ENCODE results near the gene RTN4R. TPM values are rescaled to one million over a fixed set of nuclear protein-coding genes. Genes with fewer than 3 reads are reported as not detected.

RTN4R gene
- polyA plus RNA-seq, 2 donors: 1.9 to 2.5 TPM

GRCh38 chr22:20242393-20243175 is 25.5 kb downstream of the RTN4R start:
- Histone ChIP-seq H3K36me3 (ENCODE audit: control insufficient read depth in 2 of 2, insufficient read depth in 2 of 2, low read length in 1 of 2) (no peaks in the 10 kb centered on the region), H3K4me1 (ENCODE audit: control insufficient read depth in 2 of 2, insufficient read depth in 2 of 2, low read length in 1 of 2) (peaks cover 10 to 29% of the 10 kb centered on the region in 2 donors), H3K4me3 (ENCODE audit: low read depth in 1 of 2, low read length in 2 of 2) (no peak overlapping the region), H3K27me3 (ENCODE audit: control insufficient read depth in 1 of 2, insufficient read depth in 2 of 2, low read length in 2 of 2) (no peaks in the 10 kb centered on the region), H3K27ac (ENCODE audit: low read depth in 2 of 2, low read length in 1 of 2) (no peak overlapping the region), H3K9me3 (ENCODE audit: control insufficient read depth in 2 of 2, insufficient read depth in 1 of 2, low read depth in 1 of 2, low read length in 1 of 2) (no peaks in the 10 kb centered on the region)
- 85 to 87% methylated on average over 42 of the region's 42 CpGs for WGBS, 2 donors

- H3K27me3 ChIP-seq (ENCODE audit: control insufficient read depth in 1 of 2, insufficient read depth in 2 of 2, low read length in 2 of 2): no peaks in the 10 kb centered on the region
- H3K4me1 ChIP-seq (ENCODE audit: control insufficient read depth in 2 of 2, insufficient read depth in 2 of 2, low read length in 1 of 2): peaks cover 10 to 29% of the 10 kb centered on the region in 2 donors
- no peaks in the 10 kb centered on the region for H3K36me3 ChIP-seq (ENCODE audit: control insufficient read depth in 2 of 2, insufficient read depth in 2 of 2, low read length in 1 of 2)
- 76 to 79% methylated on average over 51 of the region's 51 CpGs for WGBS, 2 donors
- no peak overlapping the region for H3K4me3 ChIP-seq (ENCODE audit: low read depth in 1 of 2, low read length in 2 of 2)
- H3K27ac ChIP-seq (ENCODE audit: low read depth in 2 of 2, low read length in 1 of 2): no peak overlapping the region
- no peaks in the 10 kb centered on the region for H3K9me3 ChIP-seq (ENCODE audit: control insufficient read depth in 2 of 2, insufficient read depth in 1 of 2, low read depth in 1 of 2, low read length in 1 of 2)
Observed at GRCh38 chr22:20241579-20242392, 26.3 kb downstream of the RTN4R start.

GRCh38 chr22:20240900-20241299 is 27.2 kb downstream of the RTN4R start:
- H3K4me1 ChIP-seq (ENCODE audit: control insufficient read depth in 2 of 2, insufficient read depth in 2 of 2, low read length in 1 of 2): peaks cover 10 to 29% of the 10 kb centered on the region in 2 donors
- no peaks in the 10 kb centered on the region for H3K36me3 ChIP-seq (ENCODE audit: control insufficient read depth in 2 of 2, insufficient read depth in 2 of 2, low read length in 1 of 2)
- H3K4me3 ChIP-seq (ENCODE audit: low read depth in 1 of 2, low read length in 2 of 2): no peak overlapping the region
- no peak overlapping the region for H3K27ac ChIP-seq (ENCODE audit: low read depth in 2 of 2, low read length in 1 of 2)
- no peaks in the 10 kb centered on the region for H3K27me3 ChIP-seq (ENCODE audit: control insufficient read depth in 1 of 2, insufficient read depth in 2 of 2, low read length in 2 of 2)
- 84 to 90% methylated on average over 8 of the region's 8 CpGs for WGBS, 2 donors
- no peaks in the 10 kb centered on the region for H3K9me3 ChIP-seq (ENCODE audit: control insufficient read depth in 2 of 2, insufficient read depth in 1 of 2, low read depth in 1 of 2, low read length in 1 of 2)

- no peak overlapping the region for H3K4me3 ChIP-seq (ENCODE audit: low read depth in 1 of 2, low read length in 2 of 2)
- H3K27me3 ChIP-seq (ENCODE audit: control insufficient read depth in 1 of 2, insufficient read depth in 2 of 2, low read length in 2 of 2): no peaks in the 10 kb centered on the region
- no peaks in the 10 kb centered on the region for H3K9me3 ChIP-seq (ENCODE audit: control insufficient read depth in 2 of 2, insufficient read depth in 1 of 2, low read depth in 1 of 2, low read length in 1 of 2)
- no peaks in the 10 kb centered on the region for H3K36me3 ChIP-seq (ENCODE audit: control insufficient read depth in 2 of 2, insufficient read depth in 2 of 2, low read length in 1 of 2)
- 50 to 62% methylated on average over 14 of the region's 14 CpGs for WGBS, 2 donors
- H3K27ac ChIP-seq (ENCODE audit: low read depth in 2 of 2, low read length in 1 of 2): no peak overlapping the region
- peaks cover 10 to 29% of the 10 kb centered on the region in 2 donors for H3K4me1 ChIP-seq (ENCODE audit: control insufficient read depth in 2 of 2, insufficient read depth in 2 of 2, low read length in 1 of 2)
Observed at GRCh38 chr22:20240447-20240764, 27.7 kb downstream of the RTN4R start.

GRCh38 chr22:20239676-20240446 is 28.3 kb downstream of the RTN4R start:
- Histone ChIP-seq H3K4me1 (ENCODE audit: control insufficient read depth in 2 of 2, insufficient read depth in 2 of 2, low read length in 1 of 2) (peaks cover 10 to 29% of the 10 kb centered on the region in 2 donors), H3K4me3 (ENCODE audit: low read depth in 1 of 2, low read length in 2 of 2) (no peak overlapping the region), H3K27me3 (ENCODE audit: control insufficient read depth in 1 of 2, insufficient read depth in 2 of 2, low read length in 2 of 2) (no peaks in the 10 kb centered on the region), H3K9me3 (ENCODE audit: control insufficient read depth in 2 of 2, insufficient read depth in 1 of 2, low read depth in 1 of 2, low read length in 1 of 2) (no peaks in the 10 kb centered on the region), H3K36me3 (ENCODE audit: control insufficient read depth in 2 of 2, insufficient read depth in 2 of 2, low read length in 1 of 2) (no peaks in the 10 kb centered on the region), H3K27ac (ENCODE audit: low read depth in 2 of 2, low read length in 1 of 2) (peak overlapping the region in 1 of 2 donors; percentile 23)
- whole genome bisulfite sequencing, 2 donors: 83 to 86% methylated on average over 9 of the region's 9 CpGs

GRCh38 chr22:20238901-20239675 is 29.0 kb downstream of the RTN4R start:
- Histone ChIP-seq H3K4me3 (ENCODE audit: low read depth in 1 of 2, low read length in 2 of 2) (no peak overlapping the region), H3K9me3 (ENCODE audit: control insufficient read depth in 2 of 2, insufficient read depth in 1 of 2, low read depth in 1 of 2, low read length in 1 of 2) (no peaks in the 10 kb centered on the region), H3K4me1 (ENCODE audit: control insufficient read depth in 2 of 2, insufficient read depth in 2 of 2, low read length in 1 of 2) (peaks cover 10 to 29% of the 10 kb centered on the region in 2 donors), H3K27me3 (ENCODE audit: control insufficient read depth in 1 of 2, insufficient read depth in 2 of 2, low read length in 2 of 2) (no peaks in the 10 kb centered on the region), H3K27ac (ENCODE audit: low read depth in 2 of 2, low read length in 1 of 2) (peak overlapping the region in 1 of 2 donors; percentile 18), H3K36me3 (ENCODE audit: control insufficient read depth in 2 of 2, insufficient read depth in 2 of 2, low read length in 1 of 2) (no peaks in the 10 kb centered on the region)
- 51 to 55% methylated on average over 34 to 35 of the region's 35 CpGs for WGBS, 2 donors

GRCh38 chr22:20238536-20238900 is 29.6 kb downstream of the RTN4R start:
- no peak overlapping the region for H3K4me3 ChIP-seq (ENCODE audit: low read depth in 1 of 2, low read length in 2 of 2)
- 40 to 56% methylated on average over 6 of the region's 6 CpGs for WGBS, 2 donors
- no peaks in the 10 kb centered on the region for H3K36me3 ChIP-seq (ENCODE audit: control insufficient read depth in 2 of 2, insufficient read depth in 2 of 2, low read length in 1 of 2)
- H3K27me3 ChIP-seq (ENCODE audit: control insufficient read depth in 1 of 2, insufficient read depth in 2 of 2, low read length in 2 of 2): no peaks in the 10 kb centered on the region
- H3K9me3 ChIP-seq (ENCODE audit: control insufficient read depth in 2 of 2, insufficient read depth in 1 of 2, low read depth in 1 of 2, low read length in 1 of 2): no peaks in the 10 kb centered on the region
- peaks cover 8 to 26% of the 10 kb centered on the region in 2 donors for H3K4me1 ChIP-seq (ENCODE audit: control insufficient read depth in 2 of 2, insufficient read depth in 2 of 2, low read length in 1 of 2)
- peak overlapping the region in 1 of 2 donors; percentile 4 for H3K27ac ChIP-seq (ENCODE audit: low read depth in 2 of 2, low read length in 1 of 2)

GRCh38 chr22:20237480-20238440 is 30.4 kb downstream of the RTN4R start:
- no peaks in the 10 kb centered on the region for H3K36me3 ChIP-seq (ENCODE audit: control insufficient read depth in 2 of 2, insufficient read depth in 2 of 2, low read length in 1 of 2)
- H3K9me3 ChIP-seq (ENCODE audit: control insufficient read depth in 2 of 2, insufficient read depth in 1 of 2, low read depth in 1 of 2, low read length in 1 of 2): no peaks in the 10 kb centered on the region
- H3K27me3 ChIP-seq (ENCODE audit: control insufficient read depth in 1 of 2, insufficient read depth in 2 of 2, low read length in 2 of 2): no peaks in the 10 kb centered on the region
- no peak overlapping the region for H3K4me3 ChIP-seq (ENCODE audit: low read depth in 1 of 2, low read length in 2 of 2)
- H3K4me1 ChIP-seq (ENCODE audit: control insufficient read depth in 2 of 2, insufficient read depth in 2 of 2, low read length in 1 of 2): peaks cover 4 to 20% of the 10 kb centered on the region in 2 donors
- no peak overlapping the region for H3K27ac ChIP-seq (ENCODE audit: low read depth in 2 of 2, low read length in 1 of 2)
- WGBS, 2 donors: 54 to 58% methylated on average over 28 of the region's 28 CpGs

Data from esophagus (tissue), 2 donors.